NCI-H748 (cell line): ENCODE measurements around the gene RAB3C.
"Not testable (repeated sequence)": the region's sequence is repeated elsewhere in the genome, so short reads cannot be mapped to it uniquely, and the experiment has no call there.

ENCODE experiments used
- DNase-seq: peaks from one replicate; lab custom pipeline; 2025; ENCODE audit not compliant: unreplicated experiment; lab: John Stamatoyannopoulos, UW

The RAB3C gene

GRCh38 chr5:58674711-58675110, 91.8 kb downstream of the RAB3C start:
- DNase-seq: no peak

- no peak for DNase-seq
These were observed 92.5 kb downstream of the RAB3C start for GRCh38 chr5:58675341-58675740.

- DNase-seq: no peak
These were observed 94.8 kb downstream of the RAB3C start for GRCh38 chr5:58677650-58678049.

- no peak for DNase-seq
These were observed 97.6 kb downstream of the RAB3C start for GRCh38 chr5:58680503-58680902.

- DNase-seq: no peak
These were observed 99.1 kb downstream of the RAB3C start for GRCh38 chr5:58681943-58682342.

GRCh38 chr5:58683567-58683966, 100.7 kb downstream of the RAB3C start:
- DNase-seq: no peak

GRCh38 chr5:58687079-58687478, 104.2 kb downstream of the RAB3C start:
- no peak for DNase-seq

GRCh38 chr5:58687595-58687994, 104.7 kb downstream of the RAB3C start:
- DNase-seq: no peak

GRCh38 chr5:58699088-58699761, 116.3 kb downstream of the RAB3C start:
- peak; percentile 84 for DNase-seq

- DNase-seq: no peak
These were observed 116.9 kb downstream of the RAB3C start for GRCh38 chr5:58699762-58700118.

GRCh38 chr5:58703925-58704555, 121.2 kb downstream of the RAB3C start:
- no peak for DNase-seq

- no peak for DNase-seq
These were observed 123.9 kb downstream of the RAB3C start for GRCh38 chr5:58706736-58707135.

- no peak for DNase-seq
These were observed 125.6 kb downstream of the RAB3C start for GRCh38 chr5:58708456-58708855.

GRCh38 chr5:58710425-58710824, 127.5 kb downstream of the RAB3C start:
- not testable (repeated sequence) for DNase-seq

GRCh38 chr5:58710871-58711270, 128.0 kb downstream of the RAB3C start:
- no peak for DNase-seq

GRCh38 chr5:58711965-58712364, 129.1 kb downstream of the RAB3C start:
- DNase-seq: no peak

- no peak for DNase-seq
These were observed 131.2 kb downstream of the RAB3C start for GRCh38 chr5:58714046-58714445.

GRCh38 chr5:58715997-58716656, 133.3 kb downstream of the RAB3C start:
- no peak for DNase-seq

GRCh38 chr5:58716713-58717112, 133.8 kb downstream of the RAB3C start:
- no peak for DNase-seq

- DNase-seq: peak; percentile 85
These were observed 134.6 kb downstream of the RAB3C start for GRCh38 chr5:58717303-58718007.

- no peak for DNase-seq
These were observed 135.5 kb downstream of the RAB3C start for GRCh38 chr5:58718269-58718978.
